Peyer's patch (tissue), 4 donors: Measurements from ENCODE around the gene TAX1BP3. TPM values are rescaled to one million over a fixed set of nuclear protein-coding genes. Genes with fewer than 3 reads are reported as not detected.

Experiments
- DNase-seq, 3 donors: peaks; one replicate each; pipeline ENCODE4 v3.0.0-alpha.2; 2017 to 2019
- H3K27ac ChIP-seq, 4 donors: fragments of 200-600 bp; sonication (generic); one replicate each; pipeline ENCODE4 v1.5.1; 2016 to 2019
- H3K27me3 ChIP-seq, 2 donors: fragments of 200-600 bp; sonication (generic); one replicate each; pipeline ENCODE4 v1.5.1; 2019
- H3K36me3 ChIP-seq, 3 donors: fragments of 200-600 bp; sonication (generic); one replicate each; pipeline ENCODE4 v1.5.1; 2016 to 2019
- H3K4me1 ChIP-seq, 4 donors: fragments of 200-600 bp; sonication (generic); one replicate each; pipeline ENCODE4 v1.5.1; 2016 to 2019
- H3K4me3 ChIP-seq, 4 donors: fragments of 200-600 bp; sonication (generic); 1 replicate in 3 of 4; 2 replicates in 1 of 4; pipeline ENCODE4 v1.5.1; 2016 to 2019; ENCODE audit warnings: mild to moderate bottlenecking in 1 of 4
- H3K9me3 ChIP-seq, 4 donors: fragments of 200-600 bp; sonication (generic); one replicate each; pipeline ENCODE4 v1.5.1; 2016 to 2019; ENCODE audit warnings: mild to moderate bottlenecking in 1 of 4
- POLR2A ChIP-seq, 2 donors: fragments of 450-650 bp; IDR thresholded peaks; one replicate each; pipeline ENCODE4 v1.5.1; 2017; ENCODE audit warnings: antibody characterized with exemption in 2 of 2, mild to moderate bottlenecking in 2 of 2, moderate library complexity in 2 of 2
- total RNA-seq, 4 donors: library from RNA; depleted of rRNA; stranded (reverse); fragments of >200 nt; gene quantifications; one replicate each; pipeline ENCODE4 v1.1.0, GENCODE V29; 2016
- TF ChIP-seq, protein P1 (sequence below), 6 experiments: fragments of 450-650 bp in 4 of 6; fragments of 200-600 bp in 2 of 6; sonication (generic) in 1 of 6; IDR thresholded peaks; one replicate each; pipeline ENCODE4 v1.5.1; 2017 to 2019; ENCODE audit warnings: antibody characterized with exemption in 6 of 6, mild to moderate bottlenecking in 3 of 6, moderate library complexity in 1 of 6

The TAX1BP3 gene
- total RNA-seq, 4 donors from 2014 or later: 113 to 386 (median 239) TPM

DNA sequence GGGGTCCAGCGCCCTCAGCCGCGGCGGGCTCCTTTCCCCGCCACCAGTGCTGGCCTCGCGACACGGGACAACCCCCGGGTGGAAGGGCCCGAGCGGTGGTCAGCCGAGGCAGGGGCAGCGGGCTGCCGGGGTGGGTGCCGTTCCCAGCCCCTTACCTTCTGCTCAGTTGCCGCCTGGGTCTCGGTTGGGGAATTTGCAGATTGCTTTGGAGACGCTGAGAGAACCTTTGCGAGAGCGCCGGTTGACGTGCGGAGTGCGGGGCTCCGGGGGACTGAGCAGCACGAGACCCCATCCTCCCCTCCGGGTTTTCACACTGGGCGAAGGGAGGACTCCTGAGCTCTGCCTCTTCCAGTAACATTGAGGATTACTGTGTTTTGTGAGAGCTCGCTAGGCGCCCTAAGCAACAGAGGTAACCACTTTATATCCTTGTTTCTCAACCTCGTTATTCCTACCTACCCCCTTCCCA lies 31.4 kb downstream of the TAX1BP3 start:
- H3K27ac ChIP-seq: peak overlapping the region; percentile 89 to 97 (median 96)
- no peak for DNase-seq
- peaks cover 0 to 11% (median 0%) of the 10 kb centered on the region in 3 donors for H3K36me3 ChIP-seq
- TF ChIP-seq, protein P1, sequence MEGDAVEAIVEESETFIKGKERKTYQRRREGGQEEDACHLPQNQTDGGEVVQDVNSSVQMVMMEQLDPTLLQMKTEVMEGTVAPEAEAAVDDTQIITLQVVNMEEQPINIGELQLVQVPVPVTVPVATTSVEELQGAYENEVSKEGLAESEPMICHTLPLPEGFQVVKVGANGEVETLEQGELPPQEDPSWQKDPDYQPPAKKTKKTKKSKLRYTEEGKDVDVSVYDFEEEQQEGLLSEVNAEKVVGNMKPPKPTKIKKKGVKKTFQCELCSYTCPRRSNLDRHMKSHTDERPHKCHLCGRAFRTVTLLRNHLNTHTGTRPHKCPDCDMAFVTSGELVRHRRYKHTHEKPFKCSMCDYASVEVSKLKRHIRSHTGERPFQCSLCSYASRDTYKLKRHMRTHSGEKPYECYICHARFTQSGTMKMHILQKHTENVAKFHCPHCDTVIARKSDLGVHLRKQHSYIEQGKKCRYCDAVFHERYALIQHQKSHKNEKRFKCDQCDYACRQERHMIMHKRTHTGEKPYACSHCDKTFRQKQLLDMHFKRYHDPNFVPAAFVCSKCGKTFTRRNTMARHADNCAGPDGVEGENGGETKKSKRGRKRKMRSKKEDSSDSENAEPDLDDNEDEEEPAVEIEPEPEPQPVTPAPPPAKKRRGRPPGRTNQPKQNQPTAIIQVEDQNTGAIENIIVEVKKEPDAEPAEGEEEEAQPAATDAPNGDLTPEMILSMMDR (IDR thresholded peaks at IDR 0.05): no peak
- TF ChIP-seq POLR2A (IDR thresholded peaks at IDR 0.05): no peak
- no peaks in the 10 kb centered on the region for H3K27me3 ChIP-seq
- H3K4me1 ChIP-seq: peaks cover 4 to 26% (median 4%) of the 10 kb centered on the region in 4 donors
- H3K9me3 ChIP-seq: no peaks in the 10 kb centered on the region
- peak overlapping the region; percentile 76 to 97 (median 88) for H3K4me3 ChIP-seq

DNA sequence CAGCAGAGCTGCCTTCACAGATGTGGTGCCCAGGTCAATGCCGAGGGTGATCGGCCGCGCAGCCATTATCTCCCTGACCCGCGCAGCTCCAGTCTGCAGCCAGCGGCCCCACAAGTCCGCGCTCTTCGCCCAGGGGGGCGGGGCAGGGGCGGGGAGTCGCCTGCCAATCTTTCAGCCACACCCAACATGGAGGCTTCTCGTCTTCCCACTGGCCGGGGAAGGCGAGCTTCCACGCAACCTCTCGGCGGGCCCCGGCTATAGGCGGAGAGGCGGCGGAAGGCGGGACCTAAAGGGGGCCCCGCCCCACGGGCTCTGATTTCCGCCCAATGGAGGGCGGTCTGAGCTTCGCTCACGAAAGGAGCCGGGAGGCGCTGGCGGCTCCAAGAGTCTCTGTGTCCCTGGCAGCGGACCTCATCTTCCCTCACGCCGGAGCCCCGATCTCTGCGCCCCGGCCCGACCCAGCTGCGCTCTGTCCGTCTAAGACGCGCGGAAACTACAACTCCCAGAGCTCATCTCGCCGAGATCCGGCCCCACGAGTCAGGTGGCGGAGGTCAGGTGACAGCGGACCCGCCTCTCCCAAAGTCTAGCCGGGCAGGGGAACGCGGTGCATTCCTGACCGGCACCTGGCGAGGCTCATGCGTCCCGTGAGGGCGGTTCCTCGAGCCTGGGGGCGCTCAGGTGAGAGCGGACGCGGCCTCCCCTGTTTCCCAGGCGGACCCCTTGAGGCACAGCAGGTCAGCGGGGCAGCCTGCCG lies 32.0 kb downstream of the TAX1BP3 start, which contains the start of the genes CTNS and SHPK:
Gene CTNS (plus strand): TSS at position 607 of the 754 bp plus-strand sequence. CDS start 3,447 bp downstream, outside the sequence.
Gene SHPK (minus strand): TSS at position 97 of the 754 bp plus-strand sequence. CDS start 31 bp downstream, at position 66.
- Histone ChIP-seq H3K36me3 (peaks cover 0 to 17% (median 0%) of the 10 kb centered on the region in 3 donors), H3K9me3 (no peaks in the 10 kb centered on the region), H3K4me3 (peak within 1 kb of the TSS; percentile 76 to 97 (median 88)), H3K27ac (peak within 1 kb of the TSS; percentile 89 to 97 (median 96)), H3K4me1 (peaks cover 4 to 26% (median 4%) of the 10 kb centered on the region in 4 donors), H3K27me3 (no peaks in the 10 kb centered on the region)
- TF ChIP-seq, protein P1 (IDR thresholded peaks at IDR 0.05): no peak
- TF ChIP-seq POLR2A (IDR thresholded peaks at IDR 0.05): peak; percentile 61 to 73
- peak; percentile 96 to 98 (median 97) for DNase-seq

DNA sequence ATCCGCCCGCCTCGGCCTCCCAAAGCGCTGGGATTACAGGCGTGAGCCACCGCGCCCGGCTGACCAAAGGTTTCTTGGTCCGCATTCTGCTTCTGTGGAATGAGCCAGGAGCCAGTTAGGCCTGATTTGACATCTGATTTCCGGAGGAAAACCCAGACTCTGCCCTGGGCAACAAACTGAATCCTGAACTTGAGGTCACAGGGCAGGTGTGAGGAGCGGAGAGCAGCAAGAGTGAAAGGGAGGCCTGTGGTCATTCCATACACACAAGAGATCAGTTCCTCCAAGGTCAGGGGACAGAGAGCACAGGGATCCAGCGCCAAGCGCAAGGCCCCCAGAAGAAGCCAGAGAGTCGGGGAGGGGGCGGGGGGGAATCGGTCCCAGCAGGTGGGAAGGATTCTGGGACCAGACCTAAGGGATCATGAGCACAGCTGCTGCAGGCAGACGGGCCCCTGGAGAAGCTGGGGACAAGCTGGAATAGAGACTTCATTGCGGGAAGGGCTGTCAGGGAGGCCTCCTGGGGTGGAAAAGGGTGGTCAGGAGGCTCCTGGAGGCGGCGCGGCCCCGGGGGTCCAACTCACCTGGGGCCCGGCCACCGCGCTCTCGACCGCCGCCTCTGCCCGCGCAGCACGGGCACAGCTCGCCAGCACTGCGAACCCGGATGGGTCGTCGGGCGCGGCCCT lies 32.8 kb downstream of the TAX1BP3 start:
- TF ChIP-seq, protein P1 (IDR thresholded peaks at IDR 0.05): peak in 1 of 6 experiments; percentile 4
- TF ChIP-seq POLR2A (IDR thresholded peaks at IDR 0.05): no peak
- H3K4me3 ChIP-seq: peak overlapping the region; percentile 76 to 97 (median 88)
- H3K27ac ChIP-seq: peak overlapping the region; percentile 89 to 97 (median 96)
- peaks cover 0 to 17% (median 0%) of the 10 kb centered on the region in 3 donors for H3K36me3 ChIP-seq
- H3K4me1 ChIP-seq: peaks cover 4 to 26% (median 4%) of the 10 kb centered on the region in 4 donors
- no peaks in the 10 kb centered on the region for H3K9me3 ChIP-seq
- DNase-seq: peak in 2 of 3 donors; percentile 76 to 80
- H3K27me3 ChIP-seq: no peaks in the 10 kb centered on the region

DNA sequence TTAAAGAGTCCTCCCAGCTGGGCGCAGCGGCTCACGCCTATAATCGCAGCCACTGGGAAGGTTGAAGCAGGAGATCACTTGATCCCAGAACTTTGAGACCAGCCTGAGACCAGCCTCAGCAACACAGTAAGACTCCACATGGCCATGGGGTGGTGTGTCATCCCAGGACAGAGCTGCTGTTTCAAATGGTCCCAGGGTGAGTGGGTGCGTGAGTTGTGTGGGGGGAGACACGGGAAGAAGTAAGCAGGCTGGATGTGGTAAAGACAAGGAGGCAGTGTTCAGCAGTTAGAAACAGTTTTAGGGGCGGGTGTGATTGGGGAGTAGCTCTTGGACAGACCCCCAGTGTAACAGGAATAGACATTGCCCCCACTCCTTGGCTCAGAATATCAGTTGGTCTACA lies 36.1 kb downstream of the TAX1BP3 start:
- H3K27me3 ChIP-seq: no peaks in the 10 kb centered on the region
- H3K9me3 ChIP-seq: no peaks in the 10 kb centered on the region
- DNase-seq: no peak
- H3K27ac ChIP-seq: no peak overlapping the region
- TF ChIP-seq POLR2A (IDR thresholded peaks at IDR 0.05): no peak
- TF ChIP-seq, protein P1 (IDR thresholded peaks at IDR 0.05): no peak
- H3K4me1 ChIP-seq: peaks cover 4 to 21% (median 4%) of the 10 kb centered on the region in 4 donors
- H3K4me3 ChIP-seq: no peak overlapping the region
- peaks cover 0 to 48% (median 0%) of the 10 kb centered on the region in 3 donors for H3K36me3 ChIP-seq

DNA sequence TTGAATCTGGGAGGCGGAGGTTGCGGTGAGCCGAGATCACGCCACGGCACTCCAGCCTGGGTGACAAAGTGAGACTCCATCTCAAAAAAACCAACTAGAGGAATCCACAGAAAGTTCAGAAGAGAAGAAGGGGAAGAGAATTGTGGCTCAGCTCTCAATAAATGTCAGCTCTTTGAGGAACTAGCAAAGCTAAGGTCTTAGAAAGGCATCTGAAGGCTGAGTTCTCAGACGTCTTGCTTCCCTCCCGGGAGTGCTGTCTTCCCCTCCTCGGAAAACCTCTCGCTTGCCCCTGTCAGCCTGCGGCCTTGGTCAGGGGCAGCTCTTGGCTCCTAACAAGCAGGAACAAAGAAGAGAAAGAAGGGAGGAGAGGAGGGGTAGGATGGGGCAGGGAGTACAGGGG lies 37.6 kb downstream of the TAX1BP3 start:
- peaks cover 0 to 63% (median 0%) of the 10 kb centered on the region in 3 donors for H3K36me3 ChIP-seq
- peaks cover 4 to 18% (median 4%) of the 10 kb centered on the region in 4 donors for H3K4me1 ChIP-seq
- DNase-seq: no peak
- TF ChIP-seq, protein P1 (IDR thresholded peaks at IDR 0.05): no peak
- no peak for TF ChIP-seq POLR2A (IDR thresholded peaks at IDR 0.05)
- no peak overlapping the region for H3K27ac ChIP-seq
- H3K27me3 ChIP-seq: no peaks in the 10 kb centered on the region
- H3K9me3 ChIP-seq: no peaks in the 10 kb centered on the region
- no peak overlapping the region for H3K4me3 ChIP-seq
